Osteoblast (primary cell): ENCODE results near the gene PARK7. TPM values are rescaled to one million over a fixed set of nuclear protein-coding genes. Genes with fewer than 3 reads are reported as not detected.

ENCODE experiments used
- DNase-seq: peaks from one replicate; pipeline ENCODE4 v3.0.0; 2011; ENCODE audit warnings: low spot score, mixed read lengths; ENCODE audit not compliant: insufficient read length; ENCODE audit errors: missing footprints
- H2AFZ ChIP-seq: 2 replicates; pipeline ENCODE4 v1.6.0; 2011; ENCODE audit warnings: mild to moderate bottlenecking, low read length
- H3K27ac ChIP-seq: 2 replicates; pipeline ENCODE4 v1.5.1; 2011; ENCODE audit warnings: mild to moderate bottlenecking, low read depth, low read length, moderate library complexity
- H3K27me3 ChIP-seq: 2 replicates; pipeline ENCODE4 v1.6.0; 2012; ENCODE audit warnings: mild to moderate bottlenecking, control low read depth, inconsistent platforms, low read length, moderate library complexity; ENCODE audit not compliant: insufficient read depth
- H3K36me3 ChIP-seq: 2 replicates; pipeline ENCODE4 v1.5.1; 2011; ENCODE audit warnings: mild to moderate bottlenecking, low read length, control low read depth, moderate library complexity; ENCODE audit not compliant: insufficient read depth
- H3K4me1 ChIP-seq: 2 replicates; pipeline ENCODE4 v1.5.1; 2011; ENCODE audit warnings: mild to moderate bottlenecking, low read length, control low read depth, moderate library complexity; ENCODE audit not compliant: insufficient read depth
- H3K4me2 ChIP-seq: 2 replicates; pipeline ENCODE4 v1.6.0; 2011; ENCODE audit warnings: mild to moderate bottlenecking, low read length; ENCODE audit not compliant: insufficient read depth
- H3K4me3 ChIP-seq: fragments of 200-600 bp; sonication (generic); 3 replicates; pipeline ENCODE4 v1.5.1; 2012; ENCODE audit warnings: mild to moderate bottlenecking, low read length, inconsistent platforms; ENCODE audit not compliant: insufficient read depth
- H3K79me2 ChIP-seq: 2 replicates; pipeline ENCODE4 v1.6.0; 2012; ENCODE audit warnings: mild to moderate bottlenecking, low read length, control low read depth, inconsistent platforms; ENCODE audit not compliant: insufficient read depth
- H3K9me3 ChIP-seq: 2 replicates; pipeline ENCODE4 v1.5.1; 2011; ENCODE audit warnings: low read depth, low read length, control low read depth
- H4K20me1 ChIP-seq: 2 replicates; pipeline ENCODE4 v1.6.0; 2012; ENCODE audit warnings: mild to moderate bottlenecking, low read length, control low read depth; ENCODE audit not compliant: insufficient read depth
- total RNA-seq: library from RNA; depleted of rRNA; stranded (reverse); fragments of >200 nt; gene quantifications from 2 replicates; pipeline ENCODE4 v1.2.3, GENCODE V29; 2012
- TF ChIP-seq, protein P1 (sequence below): IDR thresholded peaks from 2 replicates; pipeline ENCODE4 v1.5.1; 2011; ENCODE audit warnings: mild to moderate bottlenecking, low read depth, low read length, moderate library complexity; ENCODE audit errors: extremely low read depth

PARK7 gene
- total RNA-seq, 1 donor = 168 TPM

DNA sequence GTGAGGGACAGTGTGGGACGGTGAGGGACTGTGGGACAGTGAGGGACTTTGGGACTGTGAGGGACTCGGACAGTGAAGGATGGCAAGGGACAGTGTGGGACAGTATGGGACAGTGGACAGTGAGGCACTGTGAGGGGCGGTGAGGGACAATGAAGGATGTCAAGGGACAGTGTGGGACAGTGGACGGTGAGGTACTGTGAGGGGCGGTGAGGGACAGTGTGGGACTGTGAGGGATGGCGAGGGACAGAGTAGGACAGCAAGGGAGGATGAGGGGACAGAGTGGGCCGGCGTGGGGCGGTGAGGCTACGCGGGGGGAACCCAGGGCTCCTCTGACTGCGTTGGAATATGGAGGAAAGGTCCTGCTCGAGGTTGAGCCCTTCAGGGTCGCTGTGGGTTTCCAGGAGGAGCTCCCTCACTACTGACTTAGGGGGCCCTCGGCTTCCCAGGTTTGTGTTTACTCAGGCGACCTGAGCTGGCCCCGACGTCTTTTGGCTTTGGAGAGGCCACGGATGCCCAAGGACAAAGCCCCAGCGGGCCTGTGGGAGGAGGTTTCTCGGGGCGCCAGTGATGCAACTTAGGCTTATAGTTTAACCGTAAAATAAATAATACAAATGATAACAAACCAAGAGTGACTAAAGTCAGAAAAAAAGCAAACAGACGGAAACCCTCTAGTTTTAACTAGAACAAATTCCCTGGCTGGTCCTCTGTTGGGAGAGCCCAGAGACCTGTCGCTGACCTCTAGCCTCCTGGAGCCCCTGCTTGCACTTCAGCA, 65.7 kb downstream of the PARK7 start:
- Histone ChIP-seq H3K9me3 (no peaks in the 10 kb centered on the region), H3K4me3 (peak overlapping the region; percentile 81), H3K27ac (peak overlapping the region; percentile 98), H3K4me2 (peak overlapping the region; percentile 83), H3K4me1 (peaks cover 45% of the 10 kb centered on the region), H3K79me2 (peaks cover 46% of the 10 kb centered on the region), H3K36me3 (no peaks in the 10 kb centered on the region), H3K27me3 (no peaks in the 10 kb centered on the region), H4K20me1 (peaks cover 32% of the 10 kb centered on the region), H2AFZ (peak overlapping the region; percentile 87)
- DNase-seq = peak; percentile 92
- TF ChIP-seq, protein P1, sequence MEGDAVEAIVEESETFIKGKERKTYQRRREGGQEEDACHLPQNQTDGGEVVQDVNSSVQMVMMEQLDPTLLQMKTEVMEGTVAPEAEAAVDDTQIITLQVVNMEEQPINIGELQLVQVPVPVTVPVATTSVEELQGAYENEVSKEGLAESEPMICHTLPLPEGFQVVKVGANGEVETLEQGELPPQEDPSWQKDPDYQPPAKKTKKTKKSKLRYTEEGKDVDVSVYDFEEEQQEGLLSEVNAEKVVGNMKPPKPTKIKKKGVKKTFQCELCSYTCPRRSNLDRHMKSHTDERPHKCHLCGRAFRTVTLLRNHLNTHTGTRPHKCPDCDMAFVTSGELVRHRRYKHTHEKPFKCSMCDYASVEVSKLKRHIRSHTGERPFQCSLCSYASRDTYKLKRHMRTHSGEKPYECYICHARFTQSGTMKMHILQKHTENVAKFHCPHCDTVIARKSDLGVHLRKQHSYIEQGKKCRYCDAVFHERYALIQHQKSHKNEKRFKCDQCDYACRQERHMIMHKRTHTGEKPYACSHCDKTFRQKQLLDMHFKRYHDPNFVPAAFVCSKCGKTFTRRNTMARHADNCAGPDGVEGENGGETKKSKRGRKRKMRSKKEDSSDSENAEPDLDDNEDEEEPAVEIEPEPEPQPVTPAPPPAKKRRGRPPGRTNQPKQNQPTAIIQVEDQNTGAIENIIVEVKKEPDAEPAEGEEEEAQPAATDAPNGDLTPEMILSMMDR = no peak

DNA sequence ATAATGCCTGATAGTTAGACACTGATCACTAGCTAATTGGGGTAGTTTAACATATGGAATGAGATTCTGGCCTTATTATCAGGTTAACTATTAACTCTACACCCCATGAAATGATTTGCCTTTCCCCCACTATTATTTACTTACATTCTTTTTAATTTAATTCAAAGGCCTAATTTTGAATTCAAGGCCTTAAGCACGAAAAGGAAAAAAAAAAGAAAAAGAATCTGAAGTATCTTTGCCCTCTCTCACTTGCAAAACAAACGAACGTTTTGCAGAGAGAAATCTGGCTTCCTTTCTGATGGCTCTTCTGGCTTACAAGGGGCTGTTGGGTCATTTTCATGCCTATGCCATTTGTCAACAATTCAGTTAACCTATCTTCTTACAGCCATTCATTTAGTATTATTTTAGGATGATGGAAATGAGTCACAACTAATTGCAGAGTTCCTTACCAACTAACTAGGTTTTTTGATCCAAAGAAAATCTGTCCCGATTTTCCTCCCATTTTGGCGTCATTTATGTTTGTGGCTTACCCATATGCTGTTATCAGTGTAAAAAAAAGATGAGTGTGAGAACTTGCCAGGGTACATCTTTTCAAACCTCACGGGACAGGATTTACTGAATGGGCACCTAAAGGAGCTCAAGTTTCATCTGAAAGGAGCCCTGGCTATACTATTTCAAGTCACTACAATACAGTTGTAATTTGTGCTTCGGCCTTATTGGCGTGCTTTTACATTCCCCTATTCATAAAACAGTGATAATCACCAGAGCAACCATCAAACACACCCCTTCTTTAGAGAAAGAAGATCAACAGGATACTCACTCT, 66.4 kb downstream of the PARK7 start:
- H3K36me3 ChIP-seq = no peaks in the 10 kb centered on the region
- H2AFZ ChIP-seq = peak overlapping the region; percentile 48
- peak overlapping the region; percentile 83 for H3K4me2 ChIP-seq
- peak overlapping the region; percentile 98 for H3K27ac ChIP-seq
- H3K4me3 ChIP-seq = peak overlapping the region; percentile 81
- H3K79me2 ChIP-seq = peaks cover 38% of the 10 kb centered on the region
- H3K27me3 ChIP-seq = no peaks in the 10 kb centered on the region
- H3K9me3 ChIP-seq = no peaks in the 10 kb centered on the region
- TF ChIP-seq, protein P1 = no peak
- peaks cover 41% of the 10 kb centered on the region for H3K4me1 ChIP-seq
- DNase-seq = peak; percentile 92
- peaks cover 25% of the 10 kb centered on the region for H4K20me1 ChIP-seq

DNA sequence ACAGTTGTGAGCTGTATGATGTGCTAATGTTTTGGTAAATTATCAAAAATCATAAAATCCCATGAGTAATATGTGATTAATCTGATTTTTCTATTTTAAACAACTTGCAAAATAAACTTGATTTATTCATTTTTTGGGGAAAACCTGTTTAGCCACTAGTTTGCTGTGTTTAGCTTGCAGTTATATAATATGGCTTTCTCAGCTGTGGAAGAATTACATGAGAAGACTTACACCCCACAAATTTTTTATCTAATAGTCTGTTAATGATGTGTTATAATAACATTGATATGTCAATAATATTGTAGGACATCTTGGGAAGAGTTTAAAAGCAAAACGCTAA, 67.0 kb downstream of the PARK7 start:
- no peak overlapping the region for H2AFZ ChIP-seq
- no peaks in the 10 kb centered on the region for H3K27me3 ChIP-seq
- DNase-seq = no peak
- H4K20me1 ChIP-seq = peaks cover 20% of the 10 kb centered on the region
- no peak overlapping the region for H3K4me3 ChIP-seq
- H3K79me2 ChIP-seq = peaks cover 32% of the 10 kb centered on the region
- TF ChIP-seq, protein P1 = no peak
- peak overlapping the region; percentile 98 for H3K27ac ChIP-seq
- H3K36me3 ChIP-seq = no peaks in the 10 kb centered on the region
- no peaks in the 10 kb centered on the region for H3K9me3 ChIP-seq
- peaks cover 35% of the 10 kb centered on the region for H3K4me1 ChIP-seq
- peak overlapping the region; percentile 83 for H3K4me2 ChIP-seq
